AG09319 (cell line): ENCODE measurements around the gene SPPL3.

ENCODE experiments used
- DNase-seq: peaks from one replicate; pipeline ENCODE4 v3.0.0-alpha.2; 2010; ENCODE audit warnings: low read depth; ENCODE audit errors: extremely low read depth
- CTCF ChIP-seq: IDR thresholded peaks from 2 replicates; pipeline ENCODE4 v1.5.1; 2011; ENCODE audit warnings: low read depth, mild to moderate bottlenecking, inconsistent platforms, low read length, moderate library complexity

Gene SPPL3

GRCh38 chr12:120826335-120826734, 77.8 kb downstream of the SPPL3 start:
- TF ChIP-seq CTCF = no peak
- no peak for DNase-seq

GRCh38 chr12:120825337-120825736, 78.8 kb downstream of the SPPL3 start:
- no peak for TF ChIP-seq CTCF
- DNase-seq = no peak

GRCh38 chr12:120822832-120823503, 81.2 kb downstream of the SPPL3 start:
- no peak for TF ChIP-seq CTCF
- DNase-seq = no peak

GRCh38 chr12:120821878-120822277, 82.3 kb downstream of the SPPL3 start:
- no peak for DNase-seq

GRCh38 chr12:120820884-120821510, 83.2 kb downstream of the SPPL3 start:
- TF ChIP-seq CTCF = no peak
- no peak for DNase-seq

More at GRCh38 chr12:120821878-120822277, 82.3 kb downstream of the SPPL3 start:
- no peak for TF ChIP-seq CTCF

- no peak for TF ChIP-seq CTCF
- DNase-seq = no peak
These were observed 85.7 kb downstream of the SPPL3 start for GRCh38 chr12:120818416-120818815.

- no peak for TF ChIP-seq CTCF
- DNase-seq = no peak
These were observed 86.4 kb downstream of the SPPL3 start for GRCh38 chr12:120817559-120818330.
